Measurements from ENCODE around the gene NOS1AP.
A peak's percentile ranks its signal among the peaks of the same experiment; 100 is the strongest.
"Not testable (repeated sequence)": the region's sequence is repeated elsewhere in the genome, so short reads cannot be mapped to it uniquely, and the experiment has no call there.

NOS1AP gene

DNA sequence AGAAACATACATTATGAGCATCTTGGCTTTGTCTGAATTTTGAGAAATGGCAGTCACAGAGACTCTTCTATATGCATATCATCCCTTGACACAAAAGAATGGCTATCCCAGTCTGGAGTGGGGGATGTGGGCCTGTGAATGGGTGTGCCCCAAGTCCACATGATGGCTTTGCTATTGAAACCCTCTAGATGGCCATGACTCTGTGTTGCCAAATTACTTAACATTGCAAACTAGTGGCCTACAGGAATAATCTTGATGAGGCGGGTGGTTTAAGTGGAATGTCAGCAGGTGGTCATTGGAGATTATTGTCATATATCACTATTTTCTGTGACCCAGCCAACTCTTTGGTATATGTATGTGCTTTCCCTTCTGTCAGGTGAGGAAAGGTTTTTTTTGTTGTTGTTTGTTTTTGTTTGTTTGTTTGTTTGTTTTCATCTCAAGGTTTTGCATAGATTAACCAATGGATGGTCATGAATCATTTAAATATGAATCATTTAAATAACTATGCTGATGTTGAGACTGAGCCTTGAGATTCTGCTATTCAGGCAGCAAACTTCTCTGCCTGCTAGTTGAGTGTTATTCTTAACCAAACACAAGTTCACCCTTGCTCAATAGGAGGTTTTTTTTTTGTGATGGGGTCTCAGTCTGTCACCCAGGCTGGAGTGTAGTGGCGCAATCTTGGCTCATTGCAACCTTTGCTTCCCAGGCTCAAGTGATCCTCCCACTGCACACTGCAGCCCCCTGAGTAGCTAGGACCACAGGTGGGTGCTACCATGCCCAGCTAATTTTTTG lies 103.0 kb downstream of the NOS1AP start:
- DNase-seq: no peak

DNA sequence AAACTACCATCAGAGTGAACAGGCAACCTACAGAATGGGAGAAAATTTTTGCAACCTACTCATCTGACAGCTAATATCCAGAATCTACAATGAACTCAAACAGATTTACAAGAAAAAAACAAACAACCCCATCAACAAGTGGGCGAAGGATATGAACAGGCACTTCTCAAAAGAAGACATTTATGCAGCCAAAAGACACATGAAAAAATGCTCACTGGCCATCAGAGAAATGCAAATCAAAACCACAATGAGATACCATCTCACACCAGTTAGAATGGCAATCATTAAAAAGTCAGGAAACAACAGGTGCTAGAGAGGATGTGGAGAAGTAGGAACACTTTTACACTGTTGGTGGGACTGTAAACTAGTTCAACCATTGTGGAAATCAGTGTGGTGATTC lies 104.1 kb downstream of the NOS1AP start:
- DNase-seq: not testable (repeated sequence)

DNA sequence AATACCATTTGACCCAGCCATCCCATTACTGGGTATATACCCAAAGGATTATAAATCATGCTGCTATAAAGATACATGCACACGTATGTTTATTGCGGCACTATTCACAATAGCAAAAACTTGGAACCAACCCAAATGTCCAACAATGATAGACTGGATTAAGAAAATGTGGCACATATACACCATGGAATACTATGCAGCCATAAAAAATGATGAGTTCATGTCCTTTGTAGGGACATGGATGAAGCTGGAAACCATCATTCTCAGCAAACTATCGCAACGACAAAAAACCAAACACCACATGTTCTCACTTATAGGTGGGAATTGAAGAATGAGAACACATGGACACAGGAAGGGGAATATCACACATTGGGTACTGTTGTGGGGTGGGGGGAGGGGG lies 104.5 kb downstream of the NOS1AP start:
- DNase-seq: not testable (repeated sequence)

DNA sequence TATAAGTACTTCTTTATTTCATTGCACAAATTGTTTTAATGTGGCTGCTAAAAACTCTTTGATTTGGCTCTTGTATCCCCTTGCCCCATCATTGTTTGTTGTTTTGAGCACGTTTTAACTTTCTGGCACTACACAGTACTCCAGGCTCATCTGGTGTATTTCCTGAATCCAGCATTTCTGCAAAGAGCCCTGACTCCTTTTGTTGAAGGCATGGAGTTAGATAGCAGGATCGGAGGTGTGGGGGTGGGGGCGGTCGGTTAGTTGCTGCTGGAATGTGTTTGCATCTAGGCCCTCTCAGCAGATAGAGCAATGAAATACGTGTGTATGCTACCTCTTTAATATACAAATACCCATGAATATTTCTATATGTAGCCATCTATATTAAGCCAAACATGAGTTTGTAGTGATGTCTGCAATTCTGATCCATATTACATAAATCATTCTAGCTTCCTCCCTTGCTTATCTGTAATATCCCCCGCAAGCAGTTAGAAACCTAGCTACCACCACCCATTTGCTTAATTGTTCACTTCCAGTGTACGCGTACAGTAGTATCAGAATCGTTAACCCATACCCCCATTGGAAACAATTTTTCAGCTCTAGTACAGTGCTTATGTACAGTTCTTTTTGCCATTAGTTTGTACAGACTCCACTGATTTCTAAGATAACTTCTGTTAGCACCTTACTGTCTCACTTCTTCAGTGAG lies 106.0 kb downstream of the NOS1AP start:
- DNase-seq: no peak

DNA sequence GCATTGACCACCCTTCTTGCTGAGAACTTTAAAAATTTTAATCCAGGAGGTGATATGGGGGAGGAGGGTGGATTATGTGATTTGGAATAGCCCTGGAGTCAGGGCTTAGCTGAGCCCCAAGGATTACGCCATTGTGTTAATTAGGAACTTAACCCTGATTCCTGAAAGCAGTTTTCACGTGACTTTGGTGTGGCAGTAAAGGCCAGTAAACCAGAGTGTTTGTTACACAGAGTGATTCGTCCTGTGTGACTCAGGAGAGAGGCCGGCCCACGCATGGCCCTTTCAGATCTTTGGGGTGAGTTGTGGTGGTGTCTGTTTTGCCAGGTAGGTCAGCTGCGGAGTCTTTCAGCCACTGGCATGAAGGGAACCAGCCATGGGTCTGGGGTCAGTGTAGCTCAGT lies 107.6 kb downstream of the NOS1AP start:
- no peak for DNase-seq

DNA sequence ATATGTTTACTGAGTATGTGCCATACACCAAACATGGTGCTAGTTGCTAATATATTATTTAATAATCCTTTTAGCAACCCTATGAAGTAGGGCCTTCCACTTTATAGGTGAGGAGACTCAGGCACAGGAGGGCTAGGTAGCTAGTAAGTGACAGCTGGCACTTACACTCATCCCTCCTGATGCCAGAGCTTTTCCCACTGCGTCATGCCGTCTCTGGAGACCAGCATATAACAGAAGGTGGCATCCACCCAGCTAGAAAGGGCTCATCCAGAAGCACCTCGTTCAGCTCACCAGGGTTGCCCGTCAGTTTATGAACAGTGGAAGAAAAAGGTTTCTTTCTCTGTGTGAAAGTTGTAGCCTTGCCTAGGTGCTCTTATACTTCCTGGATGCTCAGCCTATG lies 108.9 kb downstream of the NOS1AP start:
- DNase-seq: peak in 1 of 2 experiments; percentile 52

DNA sequence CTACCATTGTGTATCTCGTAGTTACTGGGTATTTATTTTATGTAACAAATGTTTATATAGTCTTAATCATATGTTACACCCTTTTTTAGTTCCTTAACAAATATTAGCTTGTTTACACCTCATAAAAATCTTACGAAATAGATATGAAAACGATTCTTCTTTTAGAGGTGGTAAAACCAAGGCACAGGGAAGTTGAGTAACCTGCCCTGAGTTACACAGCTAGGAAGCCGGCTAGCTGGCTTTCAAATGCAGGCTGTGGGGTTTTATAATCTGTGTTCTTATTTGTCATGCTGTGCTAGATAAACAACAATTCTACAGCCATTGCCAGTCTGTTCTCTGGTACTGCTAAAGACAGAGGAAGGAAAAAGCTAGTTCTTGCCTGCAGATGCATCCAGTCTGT lies 109.6 kb downstream of the NOS1AP start:
- DNase-seq: no peak

DNA sequence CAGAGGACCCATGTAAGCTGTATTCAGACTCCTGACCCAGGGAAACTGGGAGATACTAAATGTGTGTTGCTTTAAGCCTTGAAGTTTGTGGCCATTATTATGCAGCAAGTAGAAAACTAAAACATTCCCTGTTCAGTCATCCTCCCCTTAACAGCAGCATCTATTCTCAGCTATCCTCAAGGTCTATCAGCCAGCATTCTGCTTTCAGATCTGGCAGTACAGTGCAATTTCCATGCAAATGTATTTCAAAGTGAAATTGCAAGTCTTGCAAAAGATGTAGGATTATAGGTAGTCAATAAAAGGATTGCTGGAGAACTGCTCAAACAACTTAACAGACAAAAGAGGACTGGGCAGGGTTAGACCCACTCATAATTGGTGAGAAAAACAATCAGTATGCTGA lies 111.3 kb downstream of the NOS1AP start:
- no peak for DNase-seq

DNA sequence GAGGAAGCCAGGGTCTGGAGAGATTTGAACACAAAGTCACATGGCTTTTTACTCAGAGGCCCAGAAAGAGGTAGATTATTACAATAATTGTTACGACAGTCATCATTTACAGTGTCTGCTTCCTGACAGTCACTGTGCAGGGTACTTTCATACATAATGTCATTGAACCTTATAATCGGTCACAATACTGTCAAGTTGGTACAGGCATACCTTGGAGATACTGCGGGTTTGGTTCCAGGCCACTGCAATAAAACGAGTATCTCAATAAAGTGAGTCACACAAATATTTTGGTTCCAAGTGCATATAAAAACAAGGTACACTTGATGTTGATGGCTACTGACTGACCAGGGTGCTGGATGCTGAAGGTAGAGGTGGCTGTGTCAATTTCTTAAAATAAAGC lies 112.6 kb downstream of the NOS1AP start:
- no peak for DNase-seq

DNA sequence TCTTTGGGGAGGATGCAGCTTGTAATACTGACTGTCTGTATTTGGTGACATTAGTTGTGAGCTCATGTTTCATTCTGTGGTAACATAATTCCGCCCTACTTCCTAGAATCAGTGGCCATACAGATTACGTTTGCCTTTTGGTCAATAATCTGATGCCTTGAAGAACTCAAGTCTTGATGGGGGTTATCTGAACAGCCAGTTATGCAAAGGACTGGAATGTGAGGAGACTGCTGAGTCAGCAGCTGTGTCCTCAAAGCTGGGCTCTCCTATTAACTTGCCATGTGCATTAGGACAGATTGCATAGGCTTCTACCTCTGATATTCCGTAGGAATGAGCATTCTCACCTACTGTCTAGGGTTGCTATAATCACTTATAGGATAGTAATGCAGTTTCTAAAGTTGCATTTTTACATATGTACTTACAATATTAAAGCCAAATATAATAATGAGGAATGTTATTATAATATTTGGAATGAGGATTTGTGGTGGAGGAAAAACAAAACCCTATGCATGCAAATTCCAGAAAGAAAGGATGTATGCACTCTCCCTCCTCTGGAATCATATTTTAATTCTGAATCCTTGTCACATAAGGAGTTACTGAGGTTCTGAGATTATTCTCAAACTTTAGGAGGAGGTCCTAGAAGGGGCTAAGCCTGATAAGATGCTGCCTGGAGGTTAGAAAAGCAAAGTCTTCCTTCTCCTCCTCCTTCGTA lies 116.0 kb downstream of the NOS1AP start:
- DNase-seq: no peak

DNA sequence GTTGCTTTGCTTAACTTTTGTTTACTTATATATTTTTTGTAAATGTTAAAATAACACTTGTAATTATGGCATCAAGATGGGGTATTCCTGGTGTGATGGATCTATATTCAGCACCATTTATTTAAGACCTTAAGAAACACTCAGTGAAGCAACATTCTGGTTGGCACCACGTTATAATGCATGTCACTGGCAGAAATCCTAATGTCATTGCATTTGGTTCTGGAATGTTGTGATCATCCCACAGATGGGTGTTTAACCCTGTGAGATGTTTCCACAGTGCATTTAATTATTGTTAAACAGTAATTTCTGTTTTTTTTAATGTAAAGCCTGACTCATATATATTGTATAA lies 116.5 kb downstream of the NOS1AP start:
- DNase-seq: no peak

DNA sequence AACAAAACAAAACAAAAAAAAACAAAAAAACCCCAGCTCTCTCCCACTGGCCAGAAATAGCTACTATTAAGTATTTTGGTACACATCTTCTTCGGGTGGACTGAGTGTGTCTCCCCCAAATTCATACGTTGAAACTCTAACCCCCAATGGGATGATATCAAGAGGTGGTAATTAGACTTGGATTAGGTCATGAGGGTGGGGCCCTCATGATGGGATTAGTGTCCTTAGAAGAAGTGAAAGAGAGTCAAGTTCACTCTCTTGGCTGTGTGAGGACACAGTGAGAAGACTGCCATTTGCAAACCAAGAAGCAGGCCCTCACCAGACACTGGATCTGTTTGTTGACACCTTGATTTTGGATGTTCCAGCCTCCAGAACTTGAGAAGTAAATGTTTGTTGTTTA lies 116.9 kb downstream of the NOS1AP start:
- no peak for DNase-seq

DNA sequence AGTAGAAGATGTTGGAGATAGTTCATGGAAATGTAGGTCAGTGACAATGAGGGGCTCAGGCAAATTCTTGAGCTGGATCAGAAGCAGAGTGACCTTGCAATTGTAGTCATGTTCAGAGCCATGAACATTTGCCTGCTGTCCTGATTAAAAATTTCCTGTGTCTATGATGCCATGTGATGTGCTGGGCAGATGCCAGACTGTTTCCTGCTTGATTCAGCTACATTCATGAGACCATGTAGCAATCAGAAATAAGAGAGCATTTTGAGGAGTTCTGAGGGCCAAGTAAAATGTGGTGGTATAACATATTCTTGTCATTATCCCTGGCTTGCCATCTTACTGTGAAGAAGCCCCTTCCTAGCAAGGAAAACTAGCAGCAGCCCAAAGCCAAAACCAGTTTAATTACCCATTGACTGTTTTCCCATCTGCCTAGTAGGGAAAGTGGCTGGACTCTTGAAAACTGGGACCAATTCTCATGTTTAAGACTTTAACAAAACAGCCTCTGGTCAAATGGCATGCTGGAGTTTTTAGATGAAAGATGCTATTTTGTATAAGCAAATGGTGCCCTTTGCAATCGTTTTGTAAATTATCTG lies 118.3 kb downstream of the NOS1AP start:
- DNase-seq: no peak

DNA sequence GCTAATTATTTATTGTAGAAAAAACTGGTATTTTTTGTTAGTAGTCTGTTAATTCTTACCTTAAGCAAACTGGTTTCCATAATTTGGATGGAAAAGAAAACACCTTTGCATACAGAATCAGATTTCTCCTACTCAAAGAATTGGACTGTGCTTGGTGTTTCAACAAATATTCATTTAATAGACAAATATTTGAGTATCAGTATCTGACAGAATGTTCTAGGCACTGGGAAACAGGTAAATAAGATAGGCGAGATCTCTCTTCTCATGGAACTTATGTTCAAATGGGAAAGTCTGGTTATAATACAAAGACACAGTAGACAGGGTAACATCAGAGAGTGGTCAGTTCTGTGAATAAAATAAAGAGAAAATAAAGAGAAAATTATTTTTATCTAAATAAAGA lies 119.9 kb downstream of the NOS1AP start:
- no peak for DNase-seq

DNA sequence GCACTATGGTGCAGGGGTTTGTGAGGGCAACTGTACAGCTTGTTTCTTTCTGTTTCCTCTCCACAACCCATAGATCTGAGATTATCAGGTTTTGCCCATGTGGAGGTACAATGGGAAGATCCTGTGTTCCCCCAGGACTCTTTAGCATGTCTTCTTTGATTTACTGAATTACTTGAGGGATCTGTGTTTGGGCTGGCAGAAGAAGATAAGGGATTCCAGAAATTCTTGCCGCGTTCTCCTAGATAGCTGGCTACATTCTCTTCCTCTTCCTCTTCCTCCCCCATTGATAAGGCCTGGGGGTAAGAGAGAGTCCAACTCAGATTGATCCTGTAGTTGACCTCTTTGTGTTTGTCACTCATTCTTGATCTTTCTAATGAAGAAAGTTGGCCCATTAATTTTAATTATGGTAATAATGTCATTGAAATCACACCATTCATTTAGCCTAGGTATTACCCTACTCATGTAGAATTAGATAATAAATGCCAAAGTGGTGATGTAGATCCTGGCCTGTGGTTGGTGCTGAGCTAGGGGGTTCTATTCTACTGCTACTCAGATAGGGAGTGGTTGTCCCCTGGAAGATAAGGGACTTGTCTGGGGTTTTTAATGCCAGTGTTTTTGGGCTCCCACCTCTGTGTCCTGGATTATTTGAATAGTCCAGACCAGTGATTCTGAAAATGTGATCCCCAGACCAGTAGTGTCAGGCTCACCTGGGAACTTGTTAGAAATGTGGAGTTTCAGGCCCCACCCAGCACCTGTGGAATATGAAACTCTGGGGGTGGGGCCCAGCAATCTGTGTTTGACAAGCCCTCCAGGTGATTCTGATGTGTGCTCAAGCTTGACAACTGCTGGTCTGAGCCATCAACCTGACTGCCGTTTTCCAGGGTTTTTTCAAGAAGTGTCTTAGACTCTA lies 122.2 kb downstream of the NOS1AP start:
- no peak for DNase-seq

DNA sequence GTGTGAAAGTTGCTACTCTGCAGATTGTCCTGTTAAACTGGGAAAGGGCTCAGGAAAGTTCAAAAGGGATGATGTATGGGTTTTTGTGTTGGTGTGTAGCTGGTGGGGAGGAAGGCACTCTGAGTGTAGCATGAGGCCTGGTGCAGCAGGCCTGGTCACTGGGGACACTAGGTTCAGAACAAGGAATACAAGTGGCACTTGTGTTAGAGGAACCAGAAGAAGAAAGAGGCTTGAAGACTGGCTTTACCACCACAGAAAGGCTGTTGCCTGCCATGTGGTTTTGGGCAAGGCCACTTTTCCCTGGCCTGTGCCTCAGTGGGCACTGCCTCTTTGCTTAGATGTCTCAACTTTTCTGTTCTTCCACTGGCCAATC lies 122.8 kb downstream of the NOS1AP start:
- no peak for DNase-seq

DNA sequence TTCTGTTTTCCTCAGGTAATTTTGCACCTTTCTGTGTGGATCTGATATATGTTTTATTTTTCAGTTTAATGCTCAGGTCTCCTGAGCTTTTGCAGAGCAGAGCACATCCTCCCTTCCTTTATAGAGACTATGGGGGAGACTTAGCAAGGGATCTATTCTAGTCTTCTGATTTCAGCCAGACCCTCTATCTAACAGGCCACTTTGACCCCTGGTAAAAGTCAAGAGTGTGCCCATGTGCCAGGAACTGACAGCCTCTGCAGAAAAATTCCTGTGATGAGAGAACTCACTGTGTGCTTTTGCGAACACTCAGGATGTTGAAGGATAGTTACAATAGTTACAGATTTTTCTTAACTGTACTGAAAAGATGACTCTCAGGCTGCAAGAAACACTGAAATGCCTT lies 123.3 kb downstream of the NOS1AP start:
- no peak for DNase-seq

DNA sequence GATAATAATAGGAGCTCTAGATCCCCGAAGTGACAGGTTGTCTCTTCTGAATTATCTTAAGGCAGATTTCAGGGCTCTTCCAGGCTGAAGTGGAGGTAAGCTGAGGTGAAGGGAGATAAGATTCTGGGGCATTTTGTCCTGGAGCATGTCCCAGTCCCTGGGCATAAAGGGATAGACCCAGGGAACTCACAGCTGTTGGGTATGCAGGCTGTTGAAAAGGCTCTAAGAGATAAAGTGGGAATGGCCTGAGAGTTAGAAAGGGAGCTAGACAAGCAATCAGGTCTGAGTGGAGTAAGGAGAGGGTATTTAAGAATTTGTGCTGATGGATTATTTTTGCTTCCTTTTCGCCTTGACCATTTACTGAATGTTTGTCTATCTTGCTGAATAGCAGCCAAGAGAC lies 123.7 kb downstream of the NOS1AP start:
- DNase-seq: no peak

DNA sequence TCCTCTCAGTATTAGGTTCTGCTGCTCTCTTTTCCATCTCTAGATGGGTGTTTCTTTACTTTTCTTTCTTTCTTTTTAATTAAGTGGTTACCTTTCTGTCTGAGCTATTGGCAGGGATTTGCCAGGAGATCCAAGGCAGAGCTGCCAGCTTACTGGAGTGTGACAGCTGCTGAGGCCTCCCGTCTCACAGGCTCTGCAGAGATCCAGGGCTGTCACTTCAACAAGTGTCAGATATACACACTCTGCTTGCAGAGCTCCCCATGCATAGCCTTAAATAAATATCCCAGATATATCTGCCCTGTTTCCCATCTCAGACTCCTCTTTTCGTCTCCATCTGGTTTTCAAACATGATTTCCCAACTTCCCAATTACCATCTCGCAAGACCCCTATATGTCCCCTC lies 124.3 kb downstream of the NOS1AP start:
- peak in 1 of 2 experiments; percentile 50 for DNase-seq

DNA sequence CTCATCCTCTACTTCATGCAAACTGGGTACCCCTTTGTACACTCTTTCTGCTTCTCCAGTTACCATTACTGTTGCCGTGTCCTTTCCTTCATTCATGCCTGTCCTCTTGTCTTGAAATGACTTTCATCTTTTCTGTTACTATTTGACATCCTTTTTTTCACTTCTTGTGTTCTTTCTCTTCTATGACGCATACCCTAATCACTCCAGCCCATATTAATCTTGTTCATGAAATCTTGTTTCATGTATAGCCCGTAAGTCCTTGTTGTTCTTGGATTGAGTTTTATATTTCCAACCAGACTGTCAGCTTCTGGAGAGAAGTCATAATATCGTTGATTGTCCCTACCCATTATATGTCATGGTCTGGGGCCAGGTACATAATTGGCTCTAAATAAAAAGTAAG lies 126.1 kb downstream of the NOS1AP start:
- DNase-seq: no peak

DNA sequence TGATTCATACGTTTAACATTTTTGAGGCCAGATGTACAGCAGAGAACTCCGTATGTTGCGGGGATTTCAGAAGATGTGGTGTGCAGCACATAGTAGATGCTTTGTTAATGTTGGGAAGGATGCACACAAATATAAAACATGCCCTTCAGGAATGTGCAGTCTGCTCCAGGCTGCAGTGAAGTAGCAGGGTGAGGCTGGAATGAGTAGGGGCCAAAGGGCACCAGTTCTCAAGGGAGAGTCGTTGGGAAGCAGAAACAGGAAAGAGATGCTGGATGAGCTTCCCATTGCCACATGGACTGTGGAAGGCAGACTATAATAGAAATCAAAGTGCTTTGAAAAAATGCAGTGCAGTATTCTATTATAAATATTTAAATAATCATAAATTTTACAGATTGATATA lies 126.9 kb downstream of the NOS1AP start:
- no peak for DNase-seq

DNA sequence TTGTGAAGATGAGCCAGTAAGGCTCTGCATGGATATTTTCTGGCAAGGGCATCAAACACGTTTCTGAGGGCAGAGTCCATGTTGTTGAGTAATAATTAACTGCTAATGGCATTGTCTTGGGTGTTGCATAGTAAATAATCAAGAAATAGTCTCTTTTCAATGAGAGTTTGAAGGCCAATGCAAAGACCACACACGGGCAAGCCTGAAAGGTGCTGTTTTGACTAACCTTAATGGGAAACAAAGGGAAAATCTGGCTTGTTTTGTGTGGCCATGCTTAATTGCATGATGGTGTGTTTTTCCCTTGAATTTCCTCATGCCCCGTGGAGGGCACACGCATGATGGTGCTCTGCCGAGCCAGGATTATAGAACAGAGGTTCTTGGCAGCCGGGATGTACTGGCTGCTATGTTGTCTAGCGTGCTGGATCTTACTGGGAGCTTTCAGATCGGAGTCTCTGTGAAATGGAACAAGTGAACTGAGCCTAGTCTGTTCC lies 127.6 kb downstream of the NOS1AP start:
- no peak for DNase-seq
